H1 (cell line): Measurements from ENCODE around the gene ANK3. TPM values are rescaled to one million over a fixed set of nuclear protein-coding genes. Genes with fewer than 3 reads are reported as not detected.

ENCODE experiments used
- CTCF ChIP-seq, 3 experiments: IDR thresholded peaks; 1 replicate in 2 of 3; 2 replicates in 1 of 3; pipeline versions ENCODE4 v1.5.1 to v1.6.1; 2011; ENCODE audit warnings: low read length in 3 of 3, mild to moderate bottlenecking in 3 of 3, inconsistent platforms in 2 of 3, low read depth in 1 of 3, moderate library complexity in 1 of 3; ENCODE audit not compliant: insufficient read depth in 1 of 3; ENCODE audit errors: control extremely low read depth in 1 of 3
- NRF1 ChIP-seq: IDR thresholded peaks from 2 replicates; pipeline ENCODE4 v1.6.1; 2011; ENCODE audit warnings: mild to moderate bottlenecking, low read depth, low read length, improper control_type of control experiment
- PHF8 ChIP-seq: fragments of 200-600 bp; sonication (generic); conservative IDR thresholded peaks from 2 replicates; pipeline ENCODE4 v1.7.1; 2012; ENCODE audit warnings: low read depth, mild to moderate bottlenecking, inconsistent platforms, low read length, moderate library complexity
- RAD21 ChIP-seq, 2 experiments: IDR thresholded peaks in 1 of 2; conservative IDR thresholded peaks in 1 of 2; 2 replicates each; pipeline ENCODE4 v1.6.1; 2011; ENCODE audit warnings: low read depth in 2 of 2, low read length in 2 of 2, improper control_type of control experiment in 1 of 2, inconsistent platforms in 1 of 2, mild to moderate bottlenecking in 1 of 2, moderate library complexity in 1 of 2
- TBP ChIP-seq: IDR thresholded peaks from 2 replicates; pipeline ENCODE4 v1.6.1; 2011; ENCODE audit warnings: low read depth, low read length, improper control_type of control experiment
- polyA plus RNA-seq, 7 experiments: library from polyadenylated mRNA; depleted of rRNA in 3 of 7; stranded (reverse) in 5 of 7; unstranded in 2 of 7; fragments of >200 nt in 5 of 7; fragments of 200-250 nt in 2 of 7; gene quantifications; 1 replicate in 5 of 7; 2 replicates in 1 of 7; 4 replicates in 1 of 7; pipeline versions ENCODE4 v1.2.1 to v1.2.3, GENCODE V29; 2011 to 2013; ENCODE audit warnings: missing spikeins in 2 of 7, mixed read lengths in 2 of 7
- total RNA-seq: library from RNA; stranded (reverse); fragmentation: NEBNext Ultra II Directional; extraction: Animal tissue kit (Norgen Biotek cat#: 25700); gene quantifications from 2 replicates; pipeline ENCODE4 v1.2.1, GENCODE V29; 2021
- TF ChIP-seq, protein P1 (sequence below): fragments of 300-600 bp; sonication (generic); IDR thresholded peaks from 2 replicates; pipeline ENCODE4 v1.7.1; 2012; ENCODE audit warnings: low read length, moderate library complexity, mild to moderate bottlenecking, inconsistent platforms; ENCODE audit not compliant: insufficient replicate concordance

The ANK3 gene
- total and polyA plus RNA-seq, 2 of the 8 experiments (the other 6 are each of a cell fraction or from before 2014, with no cell fraction given), result 18.1 to 67.9 TPM

- TF ChIP-seq CTCF (IDR thresholded peaks at IDR 0.05; ENCODE audit: control extremely low read depth in 1 of 3, insufficient read depth in 1 of 3, low read depth in 1 of 3, low read length in 3 of 3) (peak in 2 of 3 experiments; percentile 60 to 65; a peak in 2 of 4 replicates), NRF1 (no peak), RAD21 (IDR thresholded peaks at IDR 0.05 in 1 of 2, conservative IDR thresholded peaks at IDR 0.05 in 1 of 2; ENCODE audit: low read depth in 2 of 2, low read length in 2 of 2) (peak; percentile 73 to 77), PHF8 (no peak), TBP (no peak)
- TF ChIP-seq, protein P1, sequence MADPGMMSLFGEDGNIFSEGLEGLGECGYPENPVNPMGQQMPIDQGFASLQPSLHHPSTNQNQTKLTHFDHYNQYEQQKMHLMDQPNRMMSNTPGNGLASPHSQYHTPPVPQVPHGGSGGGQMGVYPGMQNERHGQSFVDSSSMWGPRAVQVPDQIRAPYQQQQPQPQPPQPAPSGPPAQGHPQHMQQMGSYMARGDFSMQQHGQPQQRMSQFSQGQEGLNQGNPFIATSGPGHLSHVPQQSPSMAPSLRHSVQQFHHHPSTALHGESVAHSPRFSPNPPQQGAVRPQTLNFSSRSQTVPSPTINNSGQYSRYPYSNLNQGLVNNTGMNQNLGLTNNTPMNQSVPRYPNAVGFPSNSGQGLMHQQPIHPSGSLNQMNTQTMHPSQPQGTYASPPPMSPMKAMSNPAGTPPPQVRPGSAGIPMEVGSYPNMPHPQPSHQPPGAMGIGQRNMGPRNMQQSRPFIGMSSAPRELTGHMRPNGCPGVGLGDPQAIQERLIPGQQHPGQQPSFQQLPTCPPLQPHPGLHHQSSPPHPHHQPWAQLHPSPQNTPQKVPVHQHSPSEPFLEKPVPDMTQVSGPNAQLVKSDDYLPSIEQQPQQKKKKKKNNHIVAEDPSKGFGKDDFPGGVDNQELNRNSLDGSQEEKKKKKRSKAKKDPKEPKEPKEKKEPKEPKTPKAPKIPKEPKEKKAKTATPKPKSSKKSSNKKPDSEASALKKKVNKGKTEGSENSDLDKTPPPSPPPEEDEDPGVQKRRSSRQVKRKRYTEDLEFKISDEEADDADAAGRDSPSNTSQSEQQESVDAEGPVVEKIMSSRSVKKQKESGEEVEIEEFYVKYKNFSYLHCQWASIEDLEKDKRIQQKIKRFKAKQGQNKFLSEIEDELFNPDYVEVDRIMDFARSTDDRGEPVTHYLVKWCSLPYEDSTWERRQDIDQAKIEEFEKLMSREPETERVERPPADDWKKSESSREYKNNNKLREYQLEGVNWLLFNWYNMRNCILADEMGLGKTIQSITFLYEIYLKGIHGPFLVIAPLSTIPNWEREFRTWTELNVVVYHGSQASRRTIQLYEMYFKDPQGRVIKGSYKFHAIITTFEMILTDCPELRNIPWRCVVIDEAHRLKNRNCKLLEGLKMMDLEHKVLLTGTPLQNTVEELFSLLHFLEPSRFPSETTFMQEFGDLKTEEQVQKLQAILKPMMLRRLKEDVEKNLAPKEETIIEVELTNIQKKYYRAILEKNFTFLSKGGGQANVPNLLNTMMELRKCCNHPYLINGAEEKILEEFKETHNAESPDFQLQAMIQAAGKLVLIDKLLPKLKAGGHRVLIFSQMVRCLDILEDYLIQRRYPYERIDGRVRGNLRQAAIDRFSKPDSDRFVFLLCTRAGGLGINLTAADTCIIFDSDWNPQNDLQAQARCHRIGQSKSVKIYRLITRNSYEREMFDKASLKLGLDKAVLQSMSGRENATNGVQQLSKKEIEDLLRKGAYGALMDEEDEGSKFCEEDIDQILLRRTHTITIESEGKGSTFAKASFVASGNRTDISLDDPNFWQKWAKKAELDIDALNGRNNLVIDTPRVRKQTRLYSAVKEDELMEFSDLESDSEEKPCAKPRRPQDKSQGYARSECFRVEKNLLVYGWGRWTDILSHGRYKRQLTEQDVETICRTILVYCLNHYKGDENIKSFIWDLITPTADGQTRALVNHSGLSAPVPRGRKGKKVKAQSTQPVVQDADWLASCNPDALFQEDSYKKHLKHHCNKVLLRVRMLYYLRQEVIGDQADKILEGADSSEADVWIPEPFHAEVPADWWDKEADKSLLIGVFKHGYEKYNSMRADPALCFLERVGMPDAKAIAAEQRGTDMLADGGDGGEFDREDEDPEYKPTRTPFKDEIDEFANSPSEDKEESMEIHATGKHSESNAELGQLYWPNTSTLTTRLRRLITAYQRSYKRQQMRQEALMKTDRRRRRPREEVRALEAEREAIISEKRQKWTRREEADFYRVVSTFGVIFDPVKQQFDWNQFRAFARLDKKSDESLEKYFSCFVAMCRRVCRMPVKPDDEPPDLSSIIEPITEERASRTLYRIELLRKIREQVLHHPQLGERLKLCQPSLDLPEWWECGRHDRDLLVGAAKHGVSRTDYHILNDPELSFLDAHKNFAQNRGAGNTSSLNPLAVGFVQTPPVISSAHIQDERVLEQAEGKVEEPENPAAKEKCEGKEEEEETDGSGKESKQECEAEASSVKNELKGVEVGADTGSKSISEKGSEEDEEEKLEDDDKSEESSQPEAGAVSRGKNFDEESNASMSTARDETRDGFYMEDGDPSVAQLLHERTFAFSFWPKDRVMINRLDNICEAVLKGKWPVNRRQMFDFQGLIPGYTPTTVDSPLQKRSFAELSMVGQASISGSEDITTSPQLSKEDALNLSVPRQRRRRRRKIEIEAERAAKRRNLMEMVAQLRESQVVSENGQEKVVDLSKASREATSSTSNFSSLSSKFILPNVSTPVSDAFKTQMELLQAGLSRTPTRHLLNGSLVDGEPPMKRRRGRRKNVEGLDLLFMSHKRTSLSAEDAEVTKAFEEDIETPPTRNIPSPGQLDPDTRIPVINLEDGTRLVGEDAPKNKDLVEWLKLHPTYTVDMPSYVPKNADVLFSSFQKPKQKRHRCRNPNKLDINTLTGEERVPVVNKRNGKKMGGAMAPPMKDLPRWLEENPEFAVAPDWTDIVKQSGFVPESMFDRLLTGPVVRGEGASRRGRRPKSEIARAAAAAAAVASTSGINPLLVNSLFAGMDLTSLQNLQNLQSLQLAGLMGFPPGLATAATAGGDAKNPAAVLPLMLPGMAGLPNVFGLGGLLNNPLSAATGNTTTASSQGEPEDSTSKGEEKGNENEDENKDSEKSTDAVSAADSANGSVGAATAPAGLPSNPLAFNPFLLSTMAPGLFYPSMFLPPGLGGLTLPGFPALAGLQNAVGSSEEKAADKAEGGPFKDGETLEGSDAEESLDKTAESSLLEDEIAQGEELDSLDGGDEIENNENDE, result no peak
Measured at GRCh38 chr10:60114765-60115586, 274.7 kb downstream of the ANK3 start (continued).
